GM12878 (cell line): ENCODE results near the gene MDK. TPM values are rescaled to one million over a fixed set of nuclear protein-coding genes. Genes with fewer than 3 reads are reported as not detected.

ENCODE experiments used
- microRNA-seq: library from miRNA; unstranded; fragments of <30 nt; microRNA quantifications from one replicate; pipeline ENCODE4, GENCODE V29; 2018
- polyA plus RNA-seq, 11 experiments: library from polyadenylated mRNA; depleted of rRNA in 4 of 11; unstranded in 6 of 11; stranded (reverse) in 5 of 11; fragments of >200 nt; fragmentation: Nextera tagmentation in 4 of 11; fragmentation: Illumina TruSeq in 1 of 11; extraction: Ambion mirVana in 4 of 11; extraction: Trizol in 1 of 11; gene quantifications; 1 replicate in 1 of 11; 2 replicates in 10 of 11; pipeline versions ENCODE4 v1.2.1 to v1.2.3, GENCODE V29; 2011 to 2016; ENCODE audit warnings: inconsistent platforms in 2 of 11, missing spikeins in 2 of 11, low read depth in 1 of 11
- small RNA-seq: library from RNA; depleted of rRNA; stranded (forward); fragments of <200 nt; gene quantifications from one replicate; pipeline ENCODE3, GENCODE V24; 2014
- total RNA-seq, 4 experiments: library from RNA; depleted of rRNA in 3 of 4; stranded (reverse); fragments of >200 nt in 3 of 4; fragmentation: Illumina TruSeq in 1 of 4; extraction: Trizol in 1 of 4; gene quantifications; 2 replicates each; pipeline versions ENCODE4 v1.2.1 to v1.2.3, GENCODE V29; 2013 to 2021

Gene MDK
- total and polyA plus RNA-seq, 10 of the 15 experiments (the other 5 are each of a cell fraction or from before 2014, with no cell fraction given), result 0.77 to 17.8 (median 9.9) TPM

Small RNA genes within 50 kb of the gene (microRNA-seq; reads per million reads assigned to microRNA genes)
- 0.75 reads per million for gene MIR4688

Small RNA genes within 50 kb of the gene (small RNA-seq; reads per million reads assigned to genes)
- 0.74 reads per million, percentile 21 among the genes with 10 or more reads in this experiment for gene MIR4688

Other genes starting within 250 kb of the MDK start
- gene CREB3L1, start 104.0 kb upstream of the MDK start, total RNA-seq (2014; rRNA removed), result 0.11 and 1.2 TPM in 2 replicates
- 0.04 TPM in 1 of 2 replicates, not detected in the other for gene CREB3L1, start 104.0 kb upstream of the MDK start, total RNA-seq (2014; rRNA removed; fragmentation: Illumina TruSeq; extraction: Trizol)
- 1.0 and 1.4 TPM in 2 replicates for gene CREB3L1, start 104.0 kb upstream of the MDK start, total RNA-seq (2021)
- gene CREB3L1, start 104.0 kb upstream of the MDK start, polyA plus RNA-seq (2011; rRNA removed), result 0.18 and 0.26 TPM in 2 replicates
- gene CREB3L1, start 104.0 kb upstream of the MDK start, polyA plus RNA-seq (2014; fragmentation: Illumina TruSeq; extraction: Trizol), result 0.25 and 0.28 TPM in 2 replicates
- gene CREB3L1, start 104.0 kb upstream of the MDK start, polyA plus RNA-seq (2014; fragmentation: Nextera tagmentation; extraction: Ambion mirVana), result under 1 TPM; 0.03 to 0.13 TPM
- gene CREB3L1, start 104.0 kb upstream of the MDK start, polyA plus RNA-seq (2014; rRNA removed), result 0.20 and 0.28 TPM in 2 replicates
- gene CREB3L1, start 104.0 kb upstream of the MDK start, polyA plus RNA-seq (2016; fragmentation: Nextera tagmentation; extraction: Ambion mirVana), result under 1 TPM; 0.24 to 0.27 TPM
- 59.0 and 67.4 TPM in 2 replicates for gene DGKZ, start 34.2 kb upstream of the MDK start, total RNA-seq (2014; rRNA removed)
- 17.5 and 22.3 TPM in 2 replicates for gene DGKZ, start 34.2 kb upstream of the MDK start, total RNA-seq (2014; rRNA removed; fragmentation: Illumina TruSeq; extraction: Trizol)
- gene DGKZ, start 34.2 kb upstream of the MDK start, total RNA-seq (2021), result 69.3 and 78.4 TPM in 2 replicates
- gene DGKZ, start 34.2 kb upstream of the MDK start, polyA plus RNA-seq (2011; rRNA removed), result 16.5 and 35.2 TPM in 2 replicates
- 8.3 and 29.0 TPM in 2 replicates for gene DGKZ, start 34.2 kb upstream of the MDK start, polyA plus RNA-seq (2014; fragmentation: Illumina TruSeq; extraction: Trizol)
- gene DGKZ, start 34.2 kb upstream of the MDK start, polyA plus RNA-seq (2014; fragmentation: Nextera tagmentation; extraction: Ambion mirVana), result 1 to 10 TPM in 1 of 2 experiments, under 1 TPM in 1; 0.50 to 1.6 TPM
- gene DGKZ, start 34.2 kb upstream of the MDK start, polyA plus RNA-seq (2014; rRNA removed), result 68.4 and 78.5 TPM in 2 replicates
- 10 to 100 TPM; 43.7 to 44.6 TPM for gene DGKZ, start 34.2 kb upstream of the MDK start, polyA plus RNA-seq (2016; fragmentation: Nextera tagmentation; extraction: Ambion mirVana)
- gene CHRM4, start 10.1 kb downstream of the MDK start, total RNA-seq (2014; rRNA removed), result 0.23 TPM in 1 of 2 replicates, not detected in the other
- not detected in 2 replicates for gene CHRM4, start 10.1 kb downstream of the MDK start, total RNA-seq (2014; rRNA removed; fragmentation: Illumina TruSeq; extraction: Trizol)
- gene CHRM4, start 10.1 kb downstream of the MDK start, total RNA-seq (2021), result 0.13 TPM in 1 of 2 replicates, not detected in the other
- gene CHRM4, start 10.1 kb downstream of the MDK start, polyA plus RNA-seq (2011; rRNA removed), result not detected in 2 replicates
- gene CHRM4, start 10.1 kb downstream of the MDK start, polyA plus RNA-seq (2014; fragmentation: Illumina TruSeq; extraction: Trizol), result 0.12 TPM in 1 of 2 replicates, not detected in the other
- gene CHRM4, start 10.1 kb downstream of the MDK start, polyA plus RNA-seq (2014; fragmentation: Nextera tagmentation; extraction: Ambion mirVana), result not detected
- gene CHRM4, start 10.1 kb downstream of the MDK start, polyA plus RNA-seq (2014; rRNA removed), result not detected in 2 replicates
- gene CHRM4, start 10.1 kb downstream of the MDK start, polyA plus RNA-seq (2016; fragmentation: Nextera tagmentation; extraction: Ambion mirVana), result not detected
- 22.1 and 23.1 TPM in 2 replicates for gene AMBRA1, start 212.4 kb downstream of the MDK start, total RNA-seq (2014; rRNA removed)
- 11.3 and 12.7 TPM in 2 replicates for gene AMBRA1, start 212.4 kb downstream of the MDK start, total RNA-seq (2014; rRNA removed; fragmentation: Illumina TruSeq; extraction: Trizol)
- gene AMBRA1, start 212.4 kb downstream of the MDK start, total RNA-seq (2021), result 30.5 and 34.3 TPM in 2 replicates
- 5.8 and 15.6 TPM in 2 replicates for gene AMBRA1, start 212.4 kb downstream of the MDK start, polyA plus RNA-seq (2011; rRNA removed)
- 12.3 and 15.1 TPM in 2 replicates for gene AMBRA1, start 212.4 kb downstream of the MDK start, polyA plus RNA-seq (2014; fragmentation: Illumina TruSeq; extraction: Trizol)
- gene AMBRA1, start 212.4 kb downstream of the MDK start, polyA plus RNA-seq (2014; fragmentation: Nextera tagmentation; extraction: Ambion mirVana), result under 1 TPM; 0.57 to 0.58 TPM
- 14.7 and 15.6 TPM in 2 replicates for gene AMBRA1, start 212.4 kb downstream of the MDK start, polyA plus RNA-seq (2014; rRNA removed)
- gene AMBRA1, start 212.4 kb downstream of the MDK start, polyA plus RNA-seq (2016; fragmentation: Nextera tagmentation; extraction: Ambion mirVana), result 10 to 100 TPM; 12.4 to 12.5 TPM
- 4.4 and 7.4 TPM in 2 replicates for gene HARBI1, start 235.6 kb downstream of the MDK start, total RNA-seq (2014; rRNA removed)
- gene HARBI1, start 235.6 kb downstream of the MDK start, total RNA-seq (2014; rRNA removed; fragmentation: Illumina TruSeq; extraction: Trizol), result 4.3 and 5.0 TPM in 2 replicates
- gene HARBI1, start 235.6 kb downstream of the MDK start, total RNA-seq (2021), result 4.4 and 4.8 TPM in 2 replicates
- 3.5 and 3.6 TPM in 2 replicates for gene HARBI1, start 235.6 kb downstream of the MDK start, polyA plus RNA-seq (2011; rRNA removed)
- gene HARBI1, start 235.6 kb downstream of the MDK start, polyA plus RNA-seq (2014; fragmentation: Illumina TruSeq; extraction: Trizol), result 4.2 and 5.2 TPM in 2 replicates
- 1 to 10 TPM; 5.1 to 7.5 TPM for gene HARBI1, start 235.6 kb downstream of the MDK start, polyA plus RNA-seq (2014; fragmentation: Nextera tagmentation; extraction: Ambion mirVana)
- gene HARBI1, start 235.6 kb downstream of the MDK start, polyA plus RNA-seq (2014; rRNA removed), result 4.0 and 5.3 TPM in 2 replicates
- 1 to 10 TPM; 8.2 to 8.4 TPM for gene HARBI1, start 235.6 kb downstream of the MDK start, polyA plus RNA-seq (2016; fragmentation: Nextera tagmentation; extraction: Ambion mirVana)
- gene ATG13, start 235.9 kb downstream of the MDK start, total RNA-seq (2014; rRNA removed), result 41.0 and 61.6 TPM in 2 replicates
- gene ATG13, start 235.9 kb downstream of the MDK start, total RNA-seq (2014; rRNA removed; fragmentation: Illumina TruSeq; extraction: Trizol), result 22.9 and 27.8 TPM in 2 replicates
- gene ATG13, start 235.9 kb downstream of the MDK start, total RNA-seq (2021), result 56.1 and 58.3 TPM in 2 replicates
- gene ATG13, start 235.9 kb downstream of the MDK start, polyA plus RNA-seq (2011; rRNA removed), result 40.5 and 48.1 TPM in 2 replicates
- 33.8 and 42.9 TPM in 2 replicates for gene ATG13, start 235.9 kb downstream of the MDK start, polyA plus RNA-seq (2014; fragmentation: Illumina TruSeq; extraction: Trizol)
- gene ATG13, start 235.9 kb downstream of the MDK start, polyA plus RNA-seq (2014; fragmentation: Nextera tagmentation; extraction: Ambion mirVana), result 10 to 100 TPM; 10.9 to 13.6 TPM
- 57.0 and 68.3 TPM in 2 replicates for gene ATG13, start 235.9 kb downstream of the MDK start, polyA plus RNA-seq (2014; rRNA removed)
- gene ATG13, start 235.9 kb downstream of the MDK start, polyA plus RNA-seq (2016; fragmentation: Nextera tagmentation; extraction: Ambion mirVana), result 10 to 100 TPM; 53.6 to 57.6 TPM